ENCODE data around the gene BIN1. TPM values are rescaled to one million over a fixed set of nuclear protein-coding genes. Genes with fewer than 3 reads are reported as not detected.

The BIN1 gene
- total and polyA plus RNA-seq, 7 donors, result 615 to 1,667 (median 1,331) TPM

GRCh38 chr2:127069536-127069935 is 37.4 kb downstream of the BIN1 start:
- TF ChIP-seq CTCF (IDR thresholded peaks at IDR 0.05), result no peak
- Histone ChIP-seq H3K4me1 (peaks cover 94% of the 10 kb centered on the region), H3K9me3 (no peaks in the 10 kb centered on the region), H3K27ac (peak overlapping the region; percentile 98), H3K27me3 (ENCODE audit: insufficient read depth in 3 of 3, low read length in 2 of 3) (no peaks in the 10 kb centered on the region), H3K4me3 (no peak overlapping the region), H3K36me3 (ENCODE audit: insufficient read depth in 1 of 2, low read depth in 1 of 2) (peaks cover 0 to 20% of the 10 kb centered on the region in 2 donors)
- DNase-seq (no peak), ATAC-seq (no peak)
- intact Hi-C loops (cut with DNase I), result loop anchor here (2.0 to 5.0 kb wide), 5 partner anchors 33 to 221 kb away; no protein-coding TSS in a partner anchor
- WGBS, 3 donors, result 59 to 78% (median 59%) methylated on average over 11 of the region's 11 CpGs

GRCh38 chr2:127069003-127069402 is 38.0 kb downstream of the BIN1 start:
- peak overlapping the region; percentile 98 for H3K27ac ChIP-seq
- ATAC-seq (peak; percentile 4 to 23 (median 15)), DNase-seq (peak in 1 of 2 donors; percentile 80)
- no peaks in the 10 kb centered on the region for H3K27me3 ChIP-seq (ENCODE audit: insufficient read depth in 3 of 3, low read length in 2 of 3)
- peaks cover 0 to 20% of the 10 kb centered on the region in 2 donors for H3K36me3 ChIP-seq (ENCODE audit: insufficient read depth in 1 of 2, low read depth in 1 of 2)
- no peaks in the 10 kb centered on the region for H3K9me3 ChIP-seq
- no peak for TF ChIP-seq CTCF (IDR thresholded peaks at IDR 0.05)
- 63 to 70% (median 65%) methylated on average over 10 of the region's 10 CpGs for WGBS, 3 donors
- intact Hi-C loops (cut with DNase I), result loop anchor here (2.0 to 5.0 kb wide), 5 partner anchors 33 to 222 kb away; no protein-coding TSS in a partner anchor
- H3K4me1 ChIP-seq, result peaks cover 97% of the 10 kb centered on the region
- peak overlapping the region; percentile 43 for H3K4me3 ChIP-seq

GRCh38 chr2:127068351-127068741 is 38.6 kb downstream of the BIN1 start:
- ATAC-seq, result peak; percentile 1 to 24 (median 10)
- TF ChIP-seq CTCF (IDR thresholded peaks at IDR 0.05), result no peak
- Histone ChIP-seq H3K27ac (peak overlapping the region; percentile 98), H3K9me3 (no peaks in the 10 kb centered on the region), H3K27me3 (ENCODE audit: insufficient read depth in 3 of 3, low read length in 2 of 3) (no peaks in the 10 kb centered on the region), H3K4me3 (peak overlapping the region; percentile 43), H3K4me1 (peaks cover 94% of the 10 kb centered on the region), H3K36me3 (ENCODE audit: insufficient read depth in 1 of 2, low read depth in 1 of 2) (peaks cover 3 to 27% of the 10 kb centered on the region in 2 donors)
- WGBS, 3 donors, result 35 to 59% (median 41%) methylated on average over 19 to 20 of the region's 20 CpGs
- peak in 1 of 2 donors; percentile 83 for DNase-seq
- intact Hi-C loops (cut with DNase I), result loop anchor here (2.0 to 5.0 kb wide), 5 partner anchors 34 to 222 kb away; no protein-coding TSS in a partner anchor

GRCh38 chr2:127067620-127068350 is 39.2 kb downstream of the BIN1 start:
- intact Hi-C loops (cut with DNase I), result loop anchor here (2.0 to 5.0 kb wide), 6 partner anchors 35 to 223 kb away; no protein-coding TSS in a partner anchor
- DNase-seq, result peak; percentile 85 to 91
- H3K27me3 ChIP-seq (ENCODE audit: insufficient read depth in 3 of 3, low read length in 2 of 3), result no peaks in the 10 kb centered on the region
- H3K27ac ChIP-seq, result peak overlapping the region; percentile 98
- peaks cover 88% of the 10 kb centered on the region for H3K4me1 ChIP-seq
- no peaks in the 10 kb centered on the region for H3K9me3 ChIP-seq
- WGBS, 3 donors, result 34 to 50% (median 42%) methylated on average over 19 of the region's 19 CpGs
- H3K4me3 ChIP-seq, result peak overlapping the region; percentile 43
- H3K36me3 ChIP-seq (ENCODE audit: insufficient read depth in 1 of 2, low read depth in 1 of 2), result peaks cover 4 to 32% of the 10 kb centered on the region in 2 donors
- ATAC-seq, result peak; percentile 40 to 56 (median 44)
- TF ChIP-seq CTCF (IDR thresholded peaks at IDR 0.05), result peak; percentile 83

Data from psoas muscle (tissue), 8 donors.